GM19324 (cell line): ENCODE measurements around the gene DAPK3.
"Not testable (repeated sequence)": the region's sequence is repeated elsewhere in the genome, so short reads cannot be mapped to it uniquely, and the experiment has no call there.

ENCODE experiments used
- ATAC-seq: cut with Tn5 transposase; IDR thresholded peaks from one replicate; pipeline ENCODE4 v1.9.1; 2021; ENCODE audit warnings: mild to moderate bottlenecking, moderate library complexity; ENCODE audit not compliant: unreplicated experiment, low FRiP score

Gene DAPK3

DNA sequence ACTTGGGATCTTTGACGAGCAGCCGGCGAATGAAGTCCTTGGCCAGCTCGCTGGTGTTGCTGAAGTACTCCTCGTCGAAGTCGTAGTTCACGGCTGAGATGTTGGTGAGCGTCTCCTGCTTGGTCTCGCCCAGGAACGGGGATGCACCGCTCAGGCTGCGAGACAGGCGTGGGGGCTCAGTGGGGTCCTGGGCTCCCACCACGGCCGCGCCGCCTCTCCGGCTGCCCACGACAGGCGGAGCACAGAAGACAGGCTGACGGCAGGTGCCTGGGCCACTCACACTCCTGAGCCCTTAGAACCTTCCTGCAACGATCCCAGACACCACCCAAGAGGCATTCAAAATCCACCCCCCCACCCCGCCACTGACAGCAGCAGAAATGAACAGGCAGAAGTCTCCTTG, 9.9 kb downstream of the DAPK3 start:
- ATAC-seq = no peak

DNA sequence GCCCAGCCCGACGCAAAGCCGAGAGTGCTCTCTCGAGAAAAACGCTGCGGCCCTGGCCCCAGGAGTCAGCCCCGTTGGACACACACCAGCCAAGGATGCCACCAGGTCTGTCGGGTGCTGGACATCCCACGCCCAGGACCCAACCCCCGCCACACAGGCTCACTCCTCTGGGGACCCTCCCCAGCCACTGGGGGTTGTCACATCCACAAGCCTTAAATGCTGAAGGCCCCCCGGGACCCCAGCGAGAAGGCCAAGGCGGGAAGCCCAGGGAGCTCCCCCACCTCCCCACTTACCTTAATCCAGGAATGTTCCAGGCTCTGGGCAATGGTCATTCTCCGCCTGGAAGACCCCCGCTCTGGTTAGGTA, 11.2 kb downstream of the DAPK3 start:
- ATAC-seq = no peak

- ATAC-seq = no peak
These were observed 11.8 kb downstream of the DAPK3 start for GRCh38 chr19:3958836-3959765.

DNA sequence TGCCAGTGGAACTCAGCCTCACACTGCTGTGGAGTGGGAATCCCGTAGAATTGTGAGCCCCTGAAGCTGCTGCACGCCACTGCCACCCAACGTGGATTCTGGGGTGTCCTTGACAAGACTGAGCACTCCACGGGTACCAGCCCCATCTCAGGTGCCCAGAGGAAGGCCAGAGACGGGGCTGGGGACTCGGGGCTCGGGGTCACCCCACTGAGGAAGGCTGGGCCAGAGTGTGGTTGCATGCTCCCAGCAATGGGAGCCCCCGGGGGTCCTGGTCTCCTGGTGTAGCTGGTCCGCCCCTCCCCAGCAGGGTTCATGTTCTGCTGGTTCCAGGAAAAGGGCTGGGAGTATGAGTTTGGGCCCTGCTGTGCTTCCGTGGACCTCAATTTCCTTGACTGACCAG, 15.2 kb downstream of the DAPK3 start:
- ATAC-seq = no peak

GRCh38 chr19:3955276-3955675, 15.6 kb downstream of the DAPK3 start:
- not testable (repeated sequence) for ATAC-seq

DNA sequence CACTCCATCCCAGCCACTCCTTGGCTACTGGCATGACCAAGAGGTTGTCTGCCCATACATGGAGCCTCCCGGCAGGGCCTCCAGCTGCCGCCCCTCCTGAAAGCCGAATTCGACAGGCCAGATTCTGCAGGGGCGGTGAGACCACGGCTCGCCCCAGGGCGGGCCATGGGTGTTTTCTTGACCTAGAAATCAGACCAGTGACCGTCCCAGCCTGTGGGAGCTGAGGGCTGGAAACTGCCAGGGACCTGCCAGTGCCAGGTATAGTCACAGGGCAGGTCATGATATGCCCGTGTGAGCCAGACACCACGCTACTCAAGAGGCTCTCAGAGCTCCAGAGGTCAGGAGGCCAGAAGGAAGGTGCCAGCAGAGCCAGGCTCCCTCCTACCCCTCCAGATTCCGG, 16.8 kb downstream of the DAPK3 start:
- ATAC-seq = no peak

GRCh38 chr19:3952755-3953276, 18.1 kb downstream of the DAPK3 start:
- not testable (repeated sequence) for ATAC-seq

GRCh38 chr19:3950871-3951861, 19.7 kb downstream of the DAPK3 start:
- ATAC-seq = no peak

GRCh38 chr19:3949997-3950859, 20.7 kb downstream of the DAPK3 start:
- no peak for ATAC-seq

DNA sequence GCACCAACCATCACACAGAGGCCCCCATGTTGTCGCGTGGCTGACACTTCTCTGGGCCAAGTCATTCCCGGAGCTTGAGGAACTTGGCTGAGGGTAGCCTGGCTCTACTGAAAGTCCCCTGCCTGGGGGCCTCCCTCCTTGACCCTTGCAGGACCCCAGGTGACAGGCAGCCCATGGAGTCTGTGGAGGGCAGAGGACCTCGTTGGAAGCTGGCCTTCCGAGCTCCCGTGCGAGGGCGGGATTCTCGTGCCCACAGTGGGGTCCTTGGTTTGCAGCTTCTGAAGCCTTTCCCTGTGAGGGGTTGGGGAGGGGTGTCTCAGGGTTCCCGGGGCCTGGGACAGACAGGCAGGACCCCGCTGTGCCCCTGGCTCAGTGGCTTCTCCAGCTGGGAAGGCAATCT, 21.6 kb downstream of the DAPK3 start:
- ATAC-seq = no peak

DNA sequence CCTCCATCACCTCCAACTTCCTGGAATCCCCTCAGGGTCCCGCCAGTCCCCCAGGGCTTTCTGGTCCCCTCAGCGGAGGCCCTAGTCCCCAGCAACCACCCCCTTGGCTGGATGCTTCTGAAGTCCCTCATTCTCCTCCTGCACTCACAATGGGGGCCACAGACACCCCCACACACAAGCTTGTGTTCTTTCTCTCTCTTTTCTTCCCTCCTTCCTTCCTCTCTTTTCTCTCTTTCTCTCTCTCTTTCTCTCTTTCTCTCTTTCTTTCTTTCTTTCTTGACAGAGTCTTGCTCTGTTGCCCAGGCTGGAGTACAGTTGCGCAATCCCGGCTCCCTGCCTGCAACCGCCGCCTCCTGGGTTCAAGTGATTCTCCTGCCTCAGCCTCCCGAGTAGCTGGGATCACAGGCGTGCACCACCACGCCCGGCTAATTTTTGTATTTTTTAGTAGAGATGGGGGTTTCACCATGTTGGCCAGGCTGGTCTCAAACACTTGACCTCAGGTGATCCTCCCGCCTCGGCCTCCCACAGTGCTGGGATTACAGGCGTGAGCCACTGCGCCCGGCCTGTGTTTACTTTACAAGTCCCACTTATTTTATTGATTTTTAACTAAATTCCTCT, 23.5 kb downstream of the DAPK3 start:
- not testable (repeated sequence) for ATAC-seq

- no peak for ATAC-seq
These were observed 25.1 kb downstream of the DAPK3 start for GRCh38 chr19:3945838-3946237.

GRCh38 chr19:3944018-3944721, 26.7 kb downstream of the DAPK3 start:
- ATAC-seq = no peak

DNA sequence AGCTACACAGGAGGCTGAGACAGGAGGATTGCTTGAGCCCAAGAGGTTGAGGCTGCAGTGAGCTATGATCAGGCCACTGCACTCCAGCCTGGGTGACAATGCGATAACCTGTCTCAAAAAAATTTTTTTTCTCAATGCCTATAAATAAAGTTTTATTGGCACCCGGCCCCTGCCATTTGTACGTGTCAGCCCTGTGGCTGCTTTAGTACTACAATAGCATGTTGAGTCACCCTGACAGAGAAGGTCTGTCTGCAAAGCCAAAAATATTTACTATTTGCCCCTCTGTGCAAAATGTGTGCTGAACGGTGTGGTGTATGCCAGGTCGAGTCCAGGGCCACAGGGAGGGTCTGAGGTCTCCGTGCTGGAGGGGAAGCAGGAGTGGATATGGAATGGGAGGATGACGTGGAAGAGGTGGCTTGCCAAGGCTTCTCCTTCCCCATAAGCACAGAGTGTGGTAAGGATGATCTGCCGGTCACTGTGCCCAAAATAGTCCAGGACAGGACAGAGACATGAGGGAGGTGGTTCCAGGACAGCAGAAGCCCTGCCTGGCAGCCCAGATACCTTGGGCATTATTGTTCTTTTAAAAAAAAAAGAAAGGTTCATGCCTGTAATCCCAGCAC, 28.0 kb downstream of the DAPK3 start:
- no peak for ATAC-seq

GRCh38 chr19:3938300-3938950, 32.5 kb downstream of the DAPK3 start:
- not testable (repeated sequence) for ATAC-seq

- no peak for ATAC-seq
These were observed 34.1 kb downstream of the DAPK3 start for GRCh38 chr19:3936506-3937442.
